ENCODE results near the gene GLB1L.
A peak's percentile ranks its signal among the peaks of the same experiment; 100 is the strongest.

The GLB1L gene

GRCh38 chr2:219285894-219286425, 40.7 kb upstream of the GLB1L start:
- no peak overlapping the region for H3K4me3 Mint-ChIP-seq
- peaks cover 49% of the 10 kb centered on the region for H3K36me3 Mint-ChIP-seq (ENCODE audit: low read depth)
- H3K9me3 Mint-ChIP-seq = no peaks in the 10 kb centered on the region
- H3K27ac Mint-ChIP-seq = peak overlapping the region; percentile 76
- H3K27me3 Mint-ChIP-seq = no peaks in the 10 kb centered on the region
- no peak for DNase-seq
- peaks cover 10% of the 10 kb centered on the region for H3K4me1 Mint-ChIP-seq (ENCODE audit: low read depth)

DNA sequence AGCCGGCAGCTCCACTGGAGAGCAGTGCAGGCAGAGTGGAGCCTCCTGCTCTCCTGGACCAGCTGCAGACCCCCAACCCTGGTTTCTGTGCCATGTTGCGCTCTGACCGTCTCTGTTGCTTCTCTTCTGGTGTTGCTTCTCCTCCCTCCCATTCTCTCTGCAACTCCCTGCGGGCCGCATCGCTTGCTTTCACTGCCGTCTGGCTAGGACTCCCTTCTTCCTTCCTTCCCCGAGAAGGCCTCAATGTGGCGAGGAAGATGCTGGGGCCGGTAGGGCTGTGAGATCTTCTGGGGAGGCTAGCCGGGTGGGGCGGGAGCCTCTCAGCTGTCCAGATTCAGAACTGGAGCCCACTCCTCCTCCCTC, 40.1 kb upstream of the GLB1L start:
- no peak overlapping the region for H3K4me3 Mint-ChIP-seq
- peak overlapping the region; percentile 60 for H3K27ac Mint-ChIP-seq
- no peak for DNase-seq
- H3K36me3 Mint-ChIP-seq (ENCODE audit: low read depth) = peaks cover 54% of the 10 kb centered on the region
- no peaks in the 10 kb centered on the region for H3K9me3 Mint-ChIP-seq
- no peaks in the 10 kb centered on the region for H3K27me3 Mint-ChIP-seq
- peaks cover 16% of the 10 kb centered on the region for H3K4me1 Mint-ChIP-seq (ENCODE audit: low read depth)

DNA sequence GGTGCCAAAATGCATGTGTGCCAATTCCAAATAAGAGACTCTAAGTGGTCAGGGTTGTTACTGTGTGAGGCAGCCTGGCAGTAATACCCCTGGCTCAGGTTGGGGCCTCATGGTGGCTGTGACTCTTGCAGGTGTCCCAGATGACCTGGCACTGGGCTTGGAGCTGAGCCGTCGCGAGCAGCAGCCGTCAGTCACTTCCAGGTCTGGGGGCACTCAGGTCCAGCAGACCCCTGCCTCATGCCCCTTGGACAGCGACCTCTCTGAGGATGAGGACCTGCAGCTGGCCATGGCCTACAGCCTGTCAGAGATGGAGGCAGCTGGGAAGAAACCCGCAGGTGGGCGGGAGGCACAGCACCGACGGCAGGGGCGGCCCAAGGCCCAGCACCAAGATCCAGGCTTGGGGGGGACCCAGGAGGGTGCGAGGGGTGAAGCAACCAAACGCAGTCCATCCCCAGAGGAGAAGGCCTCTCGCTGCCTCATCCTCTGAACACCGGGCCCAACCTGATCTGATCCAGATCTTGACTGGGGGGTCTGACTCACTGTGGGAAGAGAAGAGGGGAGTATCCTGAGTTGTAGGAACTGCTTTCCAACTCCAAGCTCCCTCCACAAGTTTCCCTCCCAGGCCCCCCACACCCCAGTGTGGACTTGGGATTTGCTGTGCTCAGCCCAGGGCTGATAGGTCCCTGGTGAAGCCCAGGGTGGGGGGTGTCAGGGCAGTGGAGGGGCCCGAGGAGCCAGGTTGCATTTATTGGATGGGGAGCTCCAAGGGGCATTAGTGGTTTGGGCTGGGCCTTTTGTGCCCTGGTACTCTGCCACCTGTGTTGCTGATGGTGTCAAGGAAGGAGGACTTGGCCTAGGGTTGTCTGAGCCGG, 39.5 kb upstream of the GLB1L start:
- H3K27ac Mint-ChIP-seq = no peak overlapping the region
- H3K4me1 Mint-ChIP-seq (ENCODE audit: low read depth) = peaks cover 23% of the 10 kb centered on the region

DNA sequence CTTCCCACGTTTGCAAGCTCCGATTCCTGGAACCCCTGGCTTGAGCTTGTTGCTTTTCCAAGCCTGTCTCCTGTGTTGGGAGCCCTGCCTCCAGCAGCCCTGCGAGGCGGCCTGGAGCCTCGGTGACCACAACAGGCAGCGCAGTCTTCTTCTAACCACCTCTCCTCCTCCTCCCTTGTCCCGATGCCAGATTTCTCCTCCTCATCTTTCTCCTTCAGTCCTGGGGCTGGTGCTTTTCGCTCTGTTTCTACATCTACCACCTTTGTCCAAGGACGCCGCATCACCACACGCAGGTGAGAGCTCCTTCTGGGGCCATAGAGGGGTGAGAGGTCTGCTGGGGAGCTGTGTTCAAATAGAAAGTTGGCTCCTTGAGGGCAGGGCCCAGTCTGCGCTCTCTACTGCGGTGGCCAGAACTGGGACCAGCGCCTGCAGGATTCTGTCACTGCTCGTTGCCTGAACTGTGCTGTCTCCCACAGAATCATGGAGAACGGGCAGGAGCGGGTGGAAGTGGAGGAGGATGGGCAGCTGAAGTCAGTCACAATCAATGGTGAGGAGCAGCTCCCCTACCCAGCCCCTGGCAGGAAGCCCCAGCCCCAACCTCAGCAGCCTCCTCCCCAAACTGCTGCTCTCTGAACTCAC, 37.8 kb upstream of the GLB1L start:
- Mint-ChIP-seq H3K4me3 (no peak overlapping the region), H3K36me3 (ENCODE audit: low read depth) (peaks cover 57% of the 10 kb centered on the region), H3K27ac (peak overlapping the region; percentile 59), H3K9me3 (no peaks in the 10 kb centered on the region), H3K4me1 (ENCODE audit: low read depth) (peaks cover 33% of the 10 kb centered on the region), H3K27me3 (no peaks in the 10 kb centered on the region)
- no peak for DNase-seq

More for the DNA sequence above, 39.5 kb upstream of the GLB1L start:
- H3K4me3 Mint-ChIP-seq = no peak overlapping the region
- DNase-seq = no peak
- H3K36me3 Mint-ChIP-seq (ENCODE audit: low read depth) = peaks cover 57% of the 10 kb centered on the region
- H3K9me3 Mint-ChIP-seq = no peaks in the 10 kb centered on the region
- no peaks in the 10 kb centered on the region for H3K27me3 Mint-ChIP-seq

- peaks cover 57% of the 10 kb centered on the region for H3K36me3 Mint-ChIP-seq (ENCODE audit: low read depth)
- no peak for DNase-seq
- H3K4me3 Mint-ChIP-seq = no peak overlapping the region
- H3K4me1 Mint-ChIP-seq (ENCODE audit: low read depth) = peaks cover 40% of the 10 kb centered on the region
- H3K9me3 Mint-ChIP-seq = no peaks in the 10 kb centered on the region
- no peak overlapping the region for H3K27ac Mint-ChIP-seq
- H3K27me3 Mint-ChIP-seq = no peaks in the 10 kb centered on the region
These were observed 37.1 kb upstream of the GLB1L start for GRCh38 chr2:219282375-219282774.

DNA sequence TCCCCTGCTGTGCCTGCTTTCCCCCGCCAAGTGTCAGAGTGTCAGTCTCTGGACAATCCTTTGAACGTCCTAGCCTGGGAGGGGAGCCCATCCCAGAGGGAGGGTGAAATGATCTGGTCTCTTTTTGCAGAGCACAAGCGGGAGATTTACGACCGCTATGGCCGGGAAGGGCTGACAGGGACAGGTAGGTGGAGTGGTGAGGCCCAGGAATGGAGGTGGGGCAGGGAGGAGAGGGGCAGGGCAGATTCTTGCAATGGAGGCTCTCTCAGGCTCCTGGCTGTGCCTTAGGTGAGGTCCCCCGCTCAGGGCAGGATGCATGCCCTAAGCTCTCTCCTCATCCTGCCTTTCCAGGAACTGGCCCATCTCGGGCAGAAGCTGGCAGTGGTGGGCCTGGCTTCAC, 36.3 kb upstream of the GLB1L start:
- H3K9me3 Mint-ChIP-seq = no peaks in the 10 kb centered on the region
- H3K27me3 Mint-ChIP-seq = no peaks in the 10 kb centered on the region
- H3K27ac Mint-ChIP-seq = peak overlapping the region; percentile 34
- DNase-seq = no peak
- peaks cover 56% of the 10 kb centered on the region for H3K36me3 Mint-ChIP-seq (ENCODE audit: low read depth)
- H3K4me1 Mint-ChIP-seq (ENCODE audit: low read depth) = peaks cover 45% of the 10 kb centered on the region
- no peak overlapping the region for H3K4me3 Mint-ChIP-seq

- H3K4me1 Mint-ChIP-seq (ENCODE audit: low read depth) = peaks cover 43% of the 10 kb centered on the region
- no peak for DNase-seq
- H3K27me3 Mint-ChIP-seq = no peaks in the 10 kb centered on the region
- H3K9me3 Mint-ChIP-seq = no peaks in the 10 kb centered on the region
- peak overlapping the region; percentile 95 for H3K27ac Mint-ChIP-seq
- peak overlapping the region; percentile 86 for H3K4me3 Mint-ChIP-seq
- peaks cover 51% of the 10 kb centered on the region for H3K36me3 Mint-ChIP-seq (ENCODE audit: low read depth)
These were observed 35.4 kb upstream of the GLB1L start for GRCh38 chr2:219280651-219281050.

DNA sequence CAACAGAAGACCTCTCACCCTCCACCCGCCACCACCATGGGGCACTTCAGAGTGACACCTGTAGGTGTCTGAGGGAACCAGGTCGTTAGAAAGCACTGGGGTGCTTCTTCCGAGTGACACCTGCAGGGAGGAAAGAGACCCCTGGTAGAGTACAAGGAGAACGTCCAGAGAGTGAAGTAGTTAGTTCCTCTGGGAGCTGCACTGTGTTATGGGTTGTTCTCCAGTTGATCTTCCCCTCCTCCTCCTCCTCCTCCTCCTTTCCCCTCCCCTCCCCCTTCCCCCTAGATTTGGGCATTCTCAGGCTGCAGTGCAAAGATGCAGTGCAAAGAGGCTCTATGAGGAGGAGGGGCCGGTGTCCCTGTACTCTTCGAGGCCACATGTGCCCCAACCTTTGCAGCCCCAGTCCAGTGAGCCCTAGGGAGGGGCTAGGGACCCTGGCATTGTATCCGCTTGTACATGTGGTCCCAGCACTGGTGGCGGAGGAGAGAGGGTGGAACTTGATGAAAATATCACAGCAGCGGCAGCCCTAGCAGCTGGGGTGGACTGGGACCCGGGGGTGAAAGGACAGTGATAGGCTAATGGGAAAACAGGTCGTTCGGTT, 34.8 kb upstream of the GLB1L start:
- H3K9me3 Mint-ChIP-seq = no peaks in the 10 kb centered on the region
- H3K27ac Mint-ChIP-seq = peak overlapping the region; percentile 95
- H3K4me3 Mint-ChIP-seq = peak overlapping the region; percentile 86
- H3K27me3 Mint-ChIP-seq = no peaks in the 10 kb centered on the region
- H3K36me3 Mint-ChIP-seq (ENCODE audit: low read depth) = peaks cover 45% of the 10 kb centered on the region
- peaks cover 43% of the 10 kb centered on the region for H3K4me1 Mint-ChIP-seq (ENCODE audit: low read depth)
- no peak for DNase-seq

DNA sequence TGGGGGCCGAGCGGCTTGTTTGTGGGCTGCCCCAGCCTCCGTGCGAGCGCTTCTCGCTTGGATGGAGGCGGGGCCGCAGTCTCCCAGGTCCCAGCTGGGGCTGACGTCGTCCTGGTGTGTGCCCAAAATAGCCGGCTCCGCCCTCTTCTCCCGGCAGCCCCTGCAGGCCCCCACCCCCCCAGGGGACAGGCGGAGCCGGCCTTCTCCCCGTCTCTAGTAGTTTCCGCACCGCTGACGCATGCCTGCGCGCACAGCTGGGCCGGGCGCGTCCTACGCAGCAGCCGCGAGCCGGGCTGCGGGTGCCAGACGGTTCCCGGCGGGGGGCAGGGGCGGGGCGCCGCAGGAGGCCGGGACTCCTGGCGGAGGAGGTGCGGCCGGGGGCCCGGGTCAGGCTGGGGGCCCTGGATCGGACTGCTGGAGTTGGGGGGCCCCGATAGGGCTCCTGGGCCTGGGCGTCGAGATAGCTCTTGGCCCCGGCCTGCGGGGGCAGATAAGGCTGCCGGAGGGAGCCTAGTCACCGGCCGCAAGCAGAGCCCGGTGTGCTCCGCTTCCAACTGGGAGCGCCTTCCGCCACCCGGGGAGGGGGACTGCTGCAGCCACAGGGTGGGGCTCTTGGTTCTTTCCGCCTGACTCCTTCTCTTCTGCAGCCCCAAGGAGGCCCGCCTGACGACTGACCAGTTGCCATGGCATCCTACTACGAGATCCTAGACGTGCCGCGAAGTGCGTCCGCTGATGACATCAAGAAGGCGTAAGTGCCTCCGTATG, 34.1 kb upstream of the GLB1L start, which contains the start of gene DNAJB2:
Gene DNAJB2 (plus strand): TSS at position 216 of the 765 bp plus-strand sequence. CDS start 468 bp downstream, at position 684.
- peak within 1 kb of the TSS; percentile 86 for H3K4me3 Mint-ChIP-seq
- peaks cover 41% of the 10 kb centered on the region for H3K36me3 Mint-ChIP-seq (ENCODE audit: low read depth)
- peaks cover 43% of the 10 kb centered on the region for H3K4me1 Mint-ChIP-seq (ENCODE audit: low read depth)
- H3K27ac Mint-ChIP-seq = peak within 1 kb of the TSS; percentile 96
- no peaks in the 10 kb centered on the region for H3K27me3 Mint-ChIP-seq
- peak; percentile 99 for DNase-seq
- no peaks in the 10 kb centered on the region for H3K9me3 Mint-ChIP-seq

DNA sequence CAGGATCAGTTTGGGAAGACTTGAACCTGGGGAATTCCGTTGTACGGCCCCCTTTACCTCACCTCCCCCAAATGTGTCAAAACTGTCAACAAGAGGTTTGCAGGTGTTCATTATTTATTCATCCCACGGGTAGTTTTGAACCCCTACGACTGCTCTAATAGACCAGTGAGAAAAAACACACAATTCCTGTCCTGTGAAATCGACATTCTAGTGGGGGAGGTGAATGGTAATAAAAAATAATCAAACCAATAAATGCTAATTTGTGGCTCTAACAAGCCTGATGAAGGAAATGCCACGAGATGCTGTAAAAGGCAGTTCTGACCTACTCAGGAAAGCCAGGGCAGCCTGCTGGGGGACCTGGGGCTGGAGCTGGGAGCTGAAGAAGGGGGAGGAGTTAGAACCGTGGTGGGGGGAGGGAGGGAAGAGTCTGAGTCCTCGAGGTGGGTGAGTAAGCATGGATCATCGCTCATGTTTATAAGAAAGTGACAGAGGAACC, 33.5 kb upstream of the GLB1L start:
- Mint-ChIP-seq H3K4me1 (ENCODE audit: low read depth) (peaks cover 42% of the 10 kb centered on the region), H3K36me3 (ENCODE audit: low read depth) (peaks cover 35% of the 10 kb centered on the region), H3K27ac (peak overlapping the region; percentile 96), H3K27me3 (no peaks in the 10 kb centered on the region), H3K4me3 (peak overlapping the region; percentile 86), H3K9me3 (no peaks in the 10 kb centered on the region)
- no peak for DNase-seq

GRCh38 chr2:219277703-219278654, 32.7 kb upstream of the GLB1L start:
- H3K4me3 Mint-ChIP-seq = peak overlapping the region; percentile 86
- H3K27me3 Mint-ChIP-seq = no peaks in the 10 kb centered on the region
- peaks cover 41% of the 10 kb centered on the region for H3K4me1 Mint-ChIP-seq (ENCODE audit: low read depth)
- peaks cover 28% of the 10 kb centered on the region for H3K36me3 Mint-ChIP-seq (ENCODE audit: low read depth)
- peak overlapping the region; percentile 96 for H3K27ac Mint-ChIP-seq
- peak; percentile 88 for DNase-seq
- no peaks in the 10 kb centered on the region for H3K9me3 Mint-ChIP-seq

GRCh38 chr2:219274361-219274921, 29.2 kb upstream of the GLB1L start:
- H3K4me1 Mint-ChIP-seq (ENCODE audit: low read depth) = peaks cover 20% of the 10 kb centered on the region
- no peaks in the 10 kb centered on the region for H3K9me3 Mint-ChIP-seq
- H3K36me3 Mint-ChIP-seq (ENCODE audit: low read depth) = no peaks in the 10 kb centered on the region
- no peak for DNase-seq
- no peak overlapping the region for H3K4me3 Mint-ChIP-seq
- no peak overlapping the region for H3K27ac Mint-ChIP-seq
- no peaks in the 10 kb centered on the region for H3K27me3 Mint-ChIP-seq

- Mint-ChIP-seq H3K27ac (no peak overlapping the region), H3K4me3 (no peak overlapping the region), H3K27me3 (no peaks in the 10 kb centered on the region), H3K4me1 (ENCODE audit: low read depth) (peaks cover 20% of the 10 kb centered on the region), H3K36me3 (ENCODE audit: low read depth) (no peaks in the 10 kb centered on the region), H3K9me3 (no peaks in the 10 kb centered on the region)
- no peak for DNase-seq
These were observed 28.7 kb upstream of the GLB1L start for GRCh38 chr2:219273937-219274336.

All from activated T-cell treated with anti-CD3 and anti-CD28 coated beads, Interleukin-2, amount 50 U/mL, for 24 hours (primary cell).